GM18519 (cell line): ENCODE results near the gene HSPG2.
"Not testable (repeated sequence)": the region's sequence is repeated elsewhere in the genome, so short reads cannot be mapped to it uniquely, and the experiment has no call there.

ENCODE experiments used
- ATAC-seq: cut with Tn5 transposase; IDR thresholded peaks from one replicate; pipeline ENCODE4 v1.9.1; 2021; ENCODE audit warnings: mild to moderate bottlenecking, moderate library complexity; ENCODE audit not compliant: unreplicated experiment, low FRiP score

Gene HSPG2

GRCh38 chr1:21935393-21935804 lies 1.7 kb downstream of the HSPG2 start:
- no peak for ATAC-seq

GRCh38 chr1:21933397-21934248 lies 3.5 kb downstream of the HSPG2 start:
- no peak for ATAC-seq

DNA sequence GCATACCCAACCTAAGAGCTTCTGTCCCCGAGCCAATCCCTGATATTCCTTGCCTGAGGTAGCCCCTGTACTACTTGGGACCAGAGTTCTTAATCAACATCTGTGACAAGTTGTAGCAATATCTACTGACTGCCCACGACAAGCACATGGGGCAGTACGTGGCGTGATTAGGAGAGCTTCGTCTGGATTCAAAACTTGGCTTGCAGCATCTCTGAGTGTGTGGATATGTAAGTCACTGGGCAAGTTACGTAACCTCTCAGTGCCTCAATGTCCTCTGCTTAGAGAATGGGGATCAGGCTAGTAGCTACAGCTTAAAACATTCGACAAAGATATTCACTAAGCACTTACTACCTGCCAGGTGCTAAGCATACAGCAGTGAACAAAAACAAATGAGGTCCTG lies 5.0 kb downstream of the HSPG2 start:
- no peak for ATAC-seq

GRCh38 chr1:21931171-21932093 lies 5.7 kb downstream of the HSPG2 start:
- ATAC-seq, result no peak

DNA sequence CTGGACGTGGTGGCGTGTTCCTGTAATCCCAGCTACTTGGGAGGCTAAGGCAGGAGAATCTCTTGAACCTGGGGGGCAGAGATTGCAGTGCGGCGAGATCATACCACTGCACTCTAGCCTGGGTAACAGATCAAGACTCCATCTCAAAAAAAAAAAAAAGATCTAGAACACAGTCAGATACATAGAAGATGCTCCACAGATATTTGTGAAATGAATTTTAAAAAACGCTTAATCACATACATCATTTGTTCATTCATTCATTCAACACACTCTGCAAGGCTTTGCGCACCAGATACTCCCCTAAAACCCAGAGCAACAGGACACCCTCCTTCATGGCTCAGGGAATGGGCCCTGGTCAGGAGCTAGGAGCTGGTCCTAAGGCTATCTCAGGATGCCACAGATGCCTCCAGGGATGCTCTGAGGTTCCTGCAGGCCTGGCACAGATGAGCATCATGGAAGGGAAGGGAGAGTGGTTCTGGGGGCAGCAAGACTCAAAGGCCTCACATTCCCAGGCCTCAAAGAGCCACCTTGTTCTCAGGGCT lies 6.4 kb downstream of the HSPG2 start:
- ATAC-seq, result no peak

- ATAC-seq, result no peak
Measured at GRCh38 chr1:21930080-21930571, 7.0 kb downstream of the HSPG2 start.

- ATAC-seq, result no peak
Measured at GRCh38 chr1:21927533-21928237, 9.4 kb downstream of the HSPG2 start.

DNA sequence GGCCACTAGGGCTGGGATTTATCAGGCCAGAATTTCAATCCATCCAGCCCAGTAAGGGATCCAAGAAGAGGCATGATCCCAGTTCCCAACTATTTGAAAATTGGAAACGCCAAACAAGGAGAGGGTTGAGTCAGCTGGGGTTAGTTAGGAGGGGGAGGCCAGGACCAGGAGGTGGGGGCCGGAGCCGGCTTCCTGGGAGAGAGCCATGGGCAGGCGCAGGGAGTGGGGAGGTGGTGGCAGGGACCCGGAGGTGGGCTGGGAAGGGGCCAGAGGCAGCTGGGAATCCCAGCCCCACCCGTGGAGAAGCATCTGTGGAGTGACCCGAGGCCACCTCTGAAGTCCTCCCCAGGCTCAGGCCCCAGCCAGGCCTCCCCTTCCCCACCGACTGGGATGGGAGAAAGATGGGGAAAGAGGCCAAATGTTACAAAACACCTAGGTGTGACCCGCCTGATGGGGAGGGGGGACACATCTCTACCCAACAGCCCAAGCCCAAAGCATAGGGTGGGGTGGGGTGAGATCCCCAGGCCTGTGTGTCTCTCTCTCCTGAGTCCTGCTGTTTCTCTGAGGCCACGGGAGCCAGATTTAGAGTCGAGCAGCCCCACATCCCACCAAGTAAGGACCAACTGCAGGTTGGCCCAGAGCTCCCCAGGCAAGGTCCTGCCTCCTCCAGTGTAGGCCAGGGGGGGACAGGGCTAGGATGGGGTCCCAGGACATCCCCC lies 10.1 kb downstream of the HSPG2 start:
- no peak for ATAC-seq

GRCh38 chr1:21926065-21926464 lies 11.0 kb downstream of the HSPG2 start:
- no peak for ATAC-seq

DNA sequence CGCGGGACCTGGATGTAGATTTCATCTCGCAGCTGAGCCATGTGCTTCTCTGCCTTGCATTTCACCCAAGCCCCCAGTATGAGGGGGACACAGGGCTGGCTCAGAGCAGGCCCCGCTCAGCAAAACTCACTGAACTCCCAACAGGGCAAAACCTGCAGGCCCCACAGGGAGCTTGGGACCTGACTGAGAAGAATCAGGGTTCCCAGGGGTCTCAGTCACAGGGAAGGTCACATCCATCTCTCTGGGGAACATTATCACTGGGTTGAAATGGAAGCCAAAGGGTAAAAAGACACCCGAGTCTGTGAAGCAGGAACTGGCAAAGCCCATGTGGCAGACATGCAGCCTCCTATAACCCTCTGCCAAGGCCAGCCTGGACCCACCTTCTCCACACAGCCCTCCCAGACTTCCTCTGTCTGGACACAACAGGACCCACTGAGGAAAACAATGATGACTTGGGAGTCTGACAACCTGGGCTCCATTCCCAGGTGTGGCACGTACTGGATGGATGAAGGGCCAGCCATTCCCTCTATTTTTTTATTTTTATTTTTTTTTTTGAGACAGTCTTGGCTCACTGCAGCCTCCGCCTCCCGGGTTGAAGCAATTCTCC lies 11.7 kb downstream of the HSPG2 start:
- ATAC-seq, result no peak

GRCh38 chr1:21924503-21925005 lies 12.6 kb downstream of the HSPG2 start:
- no peak for ATAC-seq

DNA sequence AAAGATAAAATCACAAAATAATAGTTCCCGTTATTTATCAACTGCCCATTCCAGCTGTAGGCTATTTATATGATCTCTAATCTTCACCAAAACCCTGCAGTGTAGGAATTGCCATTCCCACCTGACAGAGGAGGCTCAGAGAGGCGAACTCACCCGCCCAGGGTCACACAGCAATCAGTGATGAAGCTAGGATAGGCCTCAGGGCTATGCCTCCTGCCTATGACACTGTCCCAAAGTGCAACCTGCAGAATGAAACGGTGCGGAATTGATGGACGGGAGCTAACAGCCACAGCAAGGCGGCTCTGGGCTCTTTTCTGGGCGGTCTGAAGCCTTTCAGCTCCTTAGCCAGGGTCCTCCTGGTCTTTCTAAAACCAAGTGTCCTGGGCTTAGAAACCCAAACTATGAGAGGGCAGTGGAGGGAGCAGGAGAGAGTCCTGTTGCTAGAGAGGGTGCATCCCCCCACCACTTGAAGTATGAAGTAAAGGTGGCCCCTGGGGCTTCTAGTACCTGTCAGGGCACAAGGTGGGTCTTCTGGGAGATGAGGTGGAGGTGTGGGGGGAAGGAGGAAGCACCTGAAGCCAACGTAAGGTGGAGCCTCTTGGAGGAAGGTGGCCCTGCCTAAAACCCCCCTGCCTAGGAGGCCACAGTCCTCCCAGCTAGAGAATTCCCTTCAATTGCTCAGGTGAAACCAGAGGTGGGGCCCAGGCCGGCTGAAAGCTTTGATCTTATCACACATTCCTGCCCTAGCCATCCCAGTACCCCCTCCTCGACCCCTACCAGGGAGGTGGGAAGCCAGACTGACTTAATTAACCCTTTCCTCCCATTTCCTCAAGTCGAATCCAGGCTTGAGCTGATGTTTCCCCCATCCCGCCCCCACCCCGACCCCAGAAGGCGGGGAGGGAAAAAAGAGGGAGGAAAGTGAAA lies 14.8 kb downstream of the HSPG2 start:
- no peak for ATAC-seq

GRCh38 chr1:21921100-21921875 lies 15.8 kb downstream of the HSPG2 start:
- no peak for ATAC-seq

DNA sequence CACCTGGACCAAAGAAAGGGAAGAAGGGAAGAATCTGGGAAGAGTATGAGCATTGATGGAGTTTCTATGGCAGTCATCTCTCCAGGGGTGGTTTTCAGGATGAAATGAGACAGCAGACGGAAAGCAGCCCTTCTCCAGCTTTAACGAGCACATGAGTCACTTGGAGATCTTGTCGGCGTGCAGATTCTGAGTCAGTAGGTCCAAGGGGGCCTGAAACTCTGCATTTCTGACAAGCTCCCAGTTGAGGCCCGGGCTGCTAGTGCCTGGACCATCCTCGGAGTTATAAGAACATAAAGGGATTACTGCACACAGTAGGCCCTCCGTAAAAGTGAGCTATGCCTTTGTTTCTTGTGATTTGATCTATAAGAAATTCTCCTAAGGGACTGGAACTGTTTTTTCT lies 17.6 kb downstream of the HSPG2 start:
- no peak for ATAC-seq

DNA sequence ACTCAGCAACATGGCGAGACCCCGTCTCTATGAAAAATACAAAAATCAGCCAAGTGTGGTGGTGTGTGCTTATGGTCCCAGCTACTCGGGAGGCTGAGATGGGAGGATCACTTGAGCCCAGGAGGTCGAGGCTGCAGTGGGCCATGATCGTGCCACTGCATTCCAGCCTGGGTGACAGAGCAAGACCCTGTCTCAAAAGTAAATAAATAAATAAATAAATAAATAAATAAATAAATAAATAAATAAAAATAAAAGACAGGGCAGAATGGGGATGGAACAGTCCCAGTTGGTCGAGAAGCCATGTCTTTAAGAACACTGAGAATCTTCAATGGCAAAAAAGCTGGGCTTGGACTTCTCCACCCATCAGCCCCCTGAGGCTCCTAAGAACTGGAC lies 19.9 kb downstream of the HSPG2 start:
- not testable (repeated sequence) for ATAC-seq

DNA sequence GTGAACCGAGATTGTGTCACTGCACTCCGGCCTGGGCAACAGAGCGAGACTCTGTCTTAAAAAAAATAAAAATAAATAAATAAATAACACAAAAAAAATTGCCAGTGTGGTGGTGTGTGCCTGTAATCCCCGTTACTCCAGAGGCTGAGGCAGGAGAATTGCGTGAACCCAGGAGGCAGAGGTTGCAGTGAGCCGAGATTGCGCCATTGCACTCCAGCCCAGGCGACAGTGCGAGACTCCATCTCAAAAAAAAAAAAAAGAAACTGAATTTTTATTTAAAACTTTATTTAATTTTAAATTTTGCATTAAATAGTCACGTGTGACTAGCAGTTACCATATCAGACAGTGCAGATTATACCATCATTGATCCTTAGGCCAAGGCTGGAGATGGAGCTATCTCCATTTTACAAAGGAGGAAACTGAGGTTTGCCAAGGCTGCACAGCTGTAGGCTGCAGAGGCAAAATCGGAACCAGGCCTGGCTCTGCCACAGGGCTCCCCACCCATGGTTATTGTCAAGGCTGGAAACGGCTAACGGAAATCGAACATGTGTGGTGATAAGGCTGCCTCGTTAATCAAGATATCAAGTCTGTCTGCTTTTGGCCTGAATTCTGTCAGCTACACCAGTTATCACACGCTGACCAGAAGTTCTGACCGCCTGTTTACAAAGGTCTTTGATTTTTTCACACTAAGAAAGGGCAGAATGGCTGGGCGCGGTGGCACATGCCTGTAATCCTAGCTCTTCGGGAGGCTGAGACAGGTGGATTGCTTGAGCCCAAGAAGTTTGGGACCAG lies 20.5 kb downstream of the HSPG2 start:
- ATAC-seq, result no peak
